HEK293T (cell line): ENCODE measurements around the gene SRRT.

ENCODE experiments used
- LEF1 ChIP-seq: fragments of 450-650 bp; IDR thresholded peaks from 2 replicates; pipeline ENCODE4 v1.6.1; 2017; ENCODE audit warnings: mild to moderate bottlenecking, borderline replicate concordance
- TARDBP ChIP-seq: fragments of 450-650 bp; IDR thresholded peaks from 2 replicates; pipeline ENCODE4 v1.6.1; 2016

DNA sequence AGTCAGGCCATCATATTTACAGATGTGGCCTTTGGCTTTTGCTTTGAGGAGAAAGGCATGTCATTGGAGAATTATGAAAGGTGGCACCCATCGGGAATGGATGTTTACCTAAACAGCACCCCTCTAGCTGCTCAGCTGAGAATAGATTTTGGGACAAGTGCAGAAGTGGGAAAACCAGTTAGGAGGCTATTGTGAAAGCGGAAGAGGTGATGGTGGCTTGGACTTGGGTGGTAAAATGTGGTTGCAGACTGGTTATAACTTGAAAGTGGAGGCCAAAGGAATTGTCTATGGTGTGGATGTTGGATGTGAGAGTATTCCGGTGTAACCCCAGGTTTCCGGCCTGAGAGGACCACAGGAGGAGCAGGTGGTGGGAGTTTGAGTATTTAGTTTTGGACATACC lies 27.5 kb upstream of the SRRT start:
- TF ChIP-seq LEF1: no peak
- TF ChIP-seq TARDBP: no peak
